ENCODE data around the gene OGDH. TPM values are rescaled to one million over a fixed set of nuclear protein-coding genes. Genes with fewer than 3 reads are reported as not detected.

OGDH gene
- total and polyA plus RNA-seq, 4 donors, result 10.8 to 71.2 (median 41.2) TPM

GRCh38 chr7:44645696-44646095 is 39.3 kb downstream of the OGDH start:
- 91% methylated on average over 2 of the region's 2 CpGs for WGBS
- H3K4me1 ChIP-seq (ENCODE audit: control insufficient read depth in 4 of 4, insufficient read depth in 4 of 4, low read length in 3 of 4), result no peaks in the 10 kb centered on the region

More at GRCh38 chr7:44645696-44646095, 39.3 kb downstream of the OGDH start:
- Histone ChIP-seq H3K9ac (ENCODE audit: low read depth in 1 of 2, low read length in 2 of 2) (no peak overlapping the region), H3K4me3 (ENCODE audit: low read depth in 1 of 3, low read length in 3 of 3) (no peak overlapping the region), H3K9me3 (ENCODE audit: control insufficient read depth in 4 of 4, low read length in 3 of 4) (no peaks in the 10 kb centered on the region), H3K27ac (ENCODE audit: low read depth in 1 of 2, low read length in 2 of 2) (no peak overlapping the region), H3K27me3 (ENCODE audit: control insufficient read depth in 4 of 4, insufficient read depth in 4 of 4, low read length in 3 of 4) (no peaks in the 10 kb centered on the region), H3K36me3 (ENCODE audit: control insufficient read depth in 4 of 4, insufficient read depth in 3 of 4, low read depth in 1 of 4, low read length in 3 of 4) (peaks cover 2 to 11% (median 9%) of the 10 kb centered on the region in 4 donors)
- TF ChIP-seq SP1 (IDR thresholded peaks at IDR 0.05) (no peak), TAF1 (conservative IDR thresholded peaks at IDR 0.05) (no peak), FOXA2 (IDR thresholded peaks at IDR 0.05) (no peak), MAX (IDR thresholded peaks at IDR 0.05) (no peak), CTCF (IDR thresholded peaks at IDR 0.05; ENCODE audit: low read depth, low read length, missing input control) (no peak), ZBTB33 (IDR thresholded peaks at IDR 0.05) (no peak), YY1 (IDR thresholded peaks at IDR 0.05) (no peak), ATF3 (IDR thresholded peaks at IDR 0.05) (no peak), RXRA (IDR thresholded peaks at IDR 0.05) (no peak), REST (IDR thresholded peaks at IDR 0.05) (no peak), NR2F2 (IDR thresholded peaks at IDR 0.05) (no peak), FOXA1 (IDR thresholded peaks at IDR 0.05) (no peak), GABPA (IDR thresholded peaks at IDR 0.05 in 1 of 2, conservative IDR thresholded peaks at IDR 0.05 in 1 of 2) (no peak), JUND (IDR thresholded peaks at IDR 0.05) (no peak), HNF4A (conservative IDR thresholded peaks at IDR 0.05) (no peak), HNF4G (IDR thresholded peaks at IDR 0.05) (no peak), RAD21 (IDR thresholded peaks at IDR 0.05) (no peak)
- no peak for DNase-seq (ENCODE audit: low spot score)
